MCF 10A (cell line): ENCODE measurements around the gene CDK14. TPM values are rescaled to one million over a fixed set of nuclear protein-coding genes. Genes with fewer than 3 reads are reported as not detected.
A peak's percentile ranks its signal among the peaks of the same experiment; 100 is the strongest.

ENCODE experiments used
- BruUV-seq: library from RNA; stranded (reverse); fragments of 400-500 nt; replicated peaks from 2 replicates; lab custom pipeline; 2021; lab: Mats Ljungman, UMichigan
- CTCF ChIA-PET: fragments of 300-600 bp; sonication (Branson Sonifier 250); formaldehyde crosslinking; extraction: SDS; loops from one replicate; lab custom pipeline; 2021; ENCODE audit warnings: antibody characterized with exemption, inconsistent platforms; lab: Yijun Ruan, JAX
- POLR2A ChIA-PET: fragments of 300-600, 350-650 bp; sonication (Branson Sonifier 250); formaldehyde crosslinking; extraction: SDS; loops from one replicate; lab custom pipeline; 2020; ENCODE audit warnings: antibody characterized with exemption, inconsistent platforms; lab: Yijun Ruan, JAX
- DNase-seq: peaks from one replicate; pipeline ENCODE4 v3.0.0-alpha.2; 2018; ENCODE audit not compliant: unreplicated experiment
- H3K27ac Mint-ChIP-seq: one replicate; pipeline ENCODE4 v1.8.0; 2022; ENCODE audit warnings: mild to moderate bottlenecking, low read depth, mixed read lengths; ENCODE audit not compliant: unreplicated experiment
- H3K27me3 Mint-ChIP-seq: one replicate; pipeline ENCODE4 v1.8.0; 2022; ENCODE audit warnings: mixed read lengths; ENCODE audit not compliant: insufficient read depth, unreplicated experiment
- H3K36me3 Mint-ChIP-seq: one replicate; pipeline ENCODE4 v1.8.0; 2022; ENCODE audit warnings: mild to moderate bottlenecking, moderate library complexity, mixed read lengths; ENCODE audit not compliant: insufficient read depth, unreplicated experiment
- H3K4me1 Mint-ChIP-seq: one replicate; pipeline ENCODE4 v1.8.0; 2022; ENCODE audit warnings: mixed read lengths; ENCODE audit not compliant: insufficient read depth, unreplicated experiment
- H3K4me3 Mint-ChIP-seq: one replicate; pipeline ENCODE4 v1.8.0; 2022; ENCODE audit warnings: mild to moderate bottlenecking, moderate library complexity, mixed read lengths; ENCODE audit not compliant: unreplicated experiment
- H3K9me3 Mint-ChIP-seq: one replicate; pipeline ENCODE4 v1.8.0; 2022; ENCODE audit warnings: mixed read lengths; ENCODE audit not compliant: unreplicated experiment
- intact Hi-C: fragments of 100-400 bp; cut with micrococcal nuclease; formaldehyde crosslinking; loops from 2 replicates; pipeline ENCODE4 v1.14.1; 2022
- total RNA-seq: library from RNA; stranded (reverse); gene quantifications from 2 replicates; pipeline ENCODE4 v1.2.3, GENCODE V29; 2022
- TF ChIP-seq, protein P1 (sequence below): fragments of 200-600 bp; IDR thresholded peaks from one replicate; pipeline ENCODE4 v1.8.0; 2022; ENCODE audit warnings: antibody characterized with exemption, mild to moderate bottlenecking; ENCODE audit not compliant: unreplicated experiment

CDK14 gene
- total RNA-seq, 1 experiment from 2014 or later, result 32.0 TPM

- ChIA-PET POLR2A (interaction anchor here (0.5 kb wide), 1 partner anchor 14 kb away, joined by 3 read pairs; no protein-coding TSS in a partner anchor), CTCF (interaction anchor here (0.6 to 1.4 kb wide), 4 partner anchors 9 to 576 kb away, joined by 3 to 5 read pairs (median 3); no protein-coding TSS in a partner anchor)
- no peaks in the 10 kb centered on the region for H3K9me3 Mint-ChIP-seq
- H3K27ac Mint-ChIP-seq, result no peak overlapping the region
- H3K4me1 Mint-ChIP-seq, result no peaks in the 10 kb centered on the region
- no peak overlapping the region for H3K4me3 Mint-ChIP-seq
- no TSS peak for BruUV-seq
- H3K27me3 Mint-ChIP-seq, result no peaks in the 10 kb centered on the region
- intact Hi-C loops, result no loop called here
- DNase-seq, result no peak
- H3K36me3 Mint-ChIP-seq, result no peaks in the 10 kb centered on the region
- TF ChIP-seq, protein P1, sequence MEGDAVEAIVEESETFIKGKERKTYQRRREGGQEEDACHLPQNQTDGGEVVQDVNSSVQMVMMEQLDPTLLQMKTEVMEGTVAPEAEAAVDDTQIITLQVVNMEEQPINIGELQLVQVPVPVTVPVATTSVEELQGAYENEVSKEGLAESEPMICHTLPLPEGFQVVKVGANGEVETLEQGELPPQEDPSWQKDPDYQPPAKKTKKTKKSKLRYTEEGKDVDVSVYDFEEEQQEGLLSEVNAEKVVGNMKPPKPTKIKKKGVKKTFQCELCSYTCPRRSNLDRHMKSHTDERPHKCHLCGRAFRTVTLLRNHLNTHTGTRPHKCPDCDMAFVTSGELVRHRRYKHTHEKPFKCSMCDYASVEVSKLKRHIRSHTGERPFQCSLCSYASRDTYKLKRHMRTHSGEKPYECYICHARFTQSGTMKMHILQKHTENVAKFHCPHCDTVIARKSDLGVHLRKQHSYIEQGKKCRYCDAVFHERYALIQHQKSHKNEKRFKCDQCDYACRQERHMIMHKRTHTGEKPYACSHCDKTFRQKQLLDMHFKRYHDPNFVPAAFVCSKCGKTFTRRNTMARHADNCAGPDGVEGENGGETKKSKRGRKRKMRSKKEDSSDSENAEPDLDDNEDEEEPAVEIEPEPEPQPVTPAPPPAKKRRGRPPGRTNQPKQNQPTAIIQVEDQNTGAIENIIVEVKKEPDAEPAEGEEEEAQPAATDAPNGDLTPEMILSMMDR, result no peak
These were observed 58.8 kb downstream of the CDK14 start for GRCh38 chr7:90654718-90655427.

GRCh38 chr7:90655566-90655965 lies 59.4 kb downstream of the CDK14 start:
- intact Hi-C loops, result no loop called here
- Mint-ChIP-seq H3K4me3 (no peak overlapping the region), H3K4me1 (no peaks in the 10 kb centered on the region), H3K9me3 (no peaks in the 10 kb centered on the region), H3K36me3 (no peaks in the 10 kb centered on the region), H3K27me3 (no peaks in the 10 kb centered on the region), H3K27ac (no peak overlapping the region)
- ChIA-PET CTCF (interaction anchor here (0.8 to 1.4 kb wide), 2 partner anchors 9 to 19 kb away, joined by 3 to 5 read pairs; no protein-coding TSS in a partner anchor), POLR2A (interaction anchor here (0.5 kb wide), 1 partner anchor 15 kb away, joined by 3 read pairs; no protein-coding TSS in a partner anchor)
- TF ChIP-seq, protein P1, result no peak
- peak; percentile 36 for DNase-seq
- BruUV-seq, result no TSS peak

DNA sequence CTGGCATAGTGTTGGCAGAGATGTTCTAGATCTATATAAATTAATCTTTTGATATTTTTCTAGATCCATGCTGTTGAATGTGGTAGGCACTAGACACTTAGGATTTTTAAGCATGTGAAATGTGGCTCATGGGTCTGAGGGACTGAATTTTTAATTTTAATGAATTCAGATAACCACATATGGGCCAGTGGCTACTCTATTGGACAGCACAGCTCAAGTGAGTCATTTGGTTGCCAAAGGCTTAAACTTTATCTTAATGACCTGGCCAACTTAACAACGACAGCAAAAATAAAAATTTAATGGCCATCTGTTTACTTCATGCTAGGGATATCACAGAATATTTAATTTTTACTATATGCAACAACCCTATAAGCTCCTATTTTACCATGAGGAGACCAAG lies 61.4 kb downstream of the CDK14 start:
- TF ChIP-seq, protein P1, result no peak
- Mint-ChIP-seq H3K27me3 (no peaks in the 10 kb centered on the region), H3K4me3 (no peak overlapping the region), H3K27ac (no peak overlapping the region), H3K9me3 (no peaks in the 10 kb centered on the region), H3K36me3 (no peaks in the 10 kb centered on the region), H3K4me1 (no peaks in the 10 kb centered on the region)
- intact Hi-C loops, result no loop called here
- ChIA-PET POLR2A (no interaction called here), CTCF (no interaction called here)
- no TSS peak for BruUV-seq
- DNase-seq, result no peak

DNA sequence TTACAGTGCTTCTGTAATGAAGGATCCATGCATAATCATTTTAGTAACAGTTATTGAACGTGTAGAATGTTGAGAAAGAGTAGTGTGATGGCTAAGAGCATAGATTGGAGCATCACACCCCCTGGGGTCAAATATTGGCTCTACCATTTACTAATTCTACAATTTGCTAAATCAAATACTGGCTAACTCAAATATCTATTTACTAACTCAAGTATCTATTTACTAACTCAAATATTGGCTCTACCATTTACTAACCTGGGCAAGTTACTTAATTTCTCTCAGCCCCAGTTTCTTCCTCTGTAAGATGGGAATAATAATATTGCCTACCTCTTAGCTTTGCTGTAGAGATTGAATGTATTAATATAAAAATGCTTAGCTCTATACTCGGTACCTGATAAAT lies 64.0 kb downstream of the CDK14 start:
- H3K9me3 Mint-ChIP-seq, result no peaks in the 10 kb centered on the region
- POLR2A ChIA-PET, result interaction anchor here (1.0 kb wide), 1 partner anchor 12 kb away, joined by 3 read pairs; no protein-coding TSS in a partner anchor
- BruUV-seq, result no TSS peak

More for the DNA sequence above, 64.0 kb downstream of the CDK14 start:
- H3K4me1 Mint-ChIP-seq, result peaks cover 7% of the 10 kb centered on the region
- DNase-seq, result no peak
- H3K4me3 Mint-ChIP-seq, result no peak overlapping the region
- no peak overlapping the region for H3K27ac Mint-ChIP-seq
- CTCF ChIA-PET, result interaction anchor here (0.9 kb wide), 1 partner anchor 31 kb away, joined by 3 read pairs; no protein-coding TSS in a partner anchor
- intact Hi-C loops, result no loop called here
- TF ChIP-seq, protein P1, result no peak
- H3K36me3 Mint-ChIP-seq, result no peaks in the 10 kb centered on the region
- H3K27me3 Mint-ChIP-seq, result no peaks in the 10 kb centered on the region
